ENCODE measurements around the gene NLRP14.

- TF ChIP-seq CTCF (IDR thresholded peaks at IDR 0.05) (no peak), POLR2AphosphoS5 (IDR thresholded peaks at IDR 0.05) (no peak), POLR2A (IDR thresholded peaks at IDR 0.05) (no peak)
These were observed 13.7 kb downstream of the NLRP14 start for GRCh38 chr11:7034019-7034418.

All from prostate gland (tissue), 2 donors.